Retinal pigment epithelial cell (primary cell): ENCODE measurements around the gene TIE1.
A peak's percentile ranks its signal among the peaks of the same experiment; 100 is the strongest.
"Not testable (repeated sequence)": the region's sequence is repeated elsewhere in the genome, so short reads cannot be mapped to it uniquely, and the experiment has no call there.

Experiments used
- DNase-seq: peaks from one replicate; pipeline ENCODE4 v3.0.0-alpha.2; 2010; ENCODE audit warnings: low read depth
- H3K4me3 ChIP-seq: 2 replicates; pipeline ENCODE4 v1.5.1; 2011; ENCODE audit warnings: mild to moderate bottlenecking, low read length, control low read depth, moderate library complexity
- CTCF ChIP-seq: conservative IDR thresholded peaks from 2 replicates; pipeline ENCODE4 v1.5.1; 2011; ENCODE audit warnings: low read depth, low read length, control low read depth, inconsistent platforms

The TIE1 gene

GRCh38 chr1:43367904-43368645 is 67.3 kb downstream of the TIE1 start, which contains the start of gene ELOVL1:
Gene ELOVL1, minus strand, starts transcription at chr1:43368011. Its CDS starts 2,402 bp downstream, at chr1:43365609.
- peak within 1 kb of the TSS; percentile 76 for H3K4me3 ChIP-seq

GRCh38 chr1:43368646-43369020 is 67.9 kb downstream of the TIE1 start:
- TF ChIP-seq CTCF: no peak
- H3K4me3 ChIP-seq: peak overlapping the region; percentile 51
- no peak for DNase-seq

More at GRCh38 chr1:43367904-43368645, 67.3 kb downstream of the TIE1 start, which contains the start of gene ELOVL1:
- TF ChIP-seq CTCF: peak; percentile 32
- DNase-seq: peak; percentile 69

- not testable (repeated sequence) for H3K4me3 ChIP-seq, DNase-seq
Measured at GRCh38 chr1:43369779-43370178, 69.0 kb downstream of the TIE1 start.

GRCh38 chr1:43370564-43370963 is 69.8 kb downstream of the TIE1 start:
- TF ChIP-seq CTCF: no peak
- no peak for DNase-seq
- H3K4me3 ChIP-seq: no peak overlapping the region

GRCh38 chr1:43372172-43372571 is 71.4 kb downstream of the TIE1 start:
- no peak for DNase-seq
- no peak for TF ChIP-seq CTCF
- no peak overlapping the region for H3K4me3 ChIP-seq
